Upper lobe of right lung (tissue), 1 donor: ENCODE results near the gene HERC2. TPM values are rescaled to one million over a fixed set of nuclear protein-coding genes. Genes with fewer than 3 reads are reported as not detected.
"Not testable (repeated sequence)": the region's sequence is repeated elsewhere in the genome, so short reads cannot be mapped to it uniquely, and the experiment has no call there.

Experiments
- ATAC-seq: fragments of 200-7000 bp; cut with Tn5 transposase; one replicate; pipeline ENCODE4 v1.9.1; 2020; ENCODE audit warnings: mild to moderate bottlenecking, moderate library complexity
- DNase-seq: peaks from one replicate; pipeline ENCODE4 v3.0.0-alpha.2; 2020
- H3K27ac ChIP-seq: fragments of 200-600 bp; one replicate; pipeline ENCODE4 v1.8.0; 2022
- H3K27me3 ChIP-seq: fragments of 200-600 bp; one replicate; pipeline ENCODE4 v1.8.0; 2022; ENCODE audit warnings: mild to moderate bottlenecking
- H3K36me3 ChIP-seq: fragments of 200-600 bp; one replicate; pipeline ENCODE4 v1.8.0; 2022
- H3K4me1 ChIP-seq: fragments of 200-600 bp; one replicate; pipeline ENCODE4 v1.8.0; 2022
- H3K4me3 ChIP-seq: fragments of 200-600 bp; one replicate; pipeline ENCODE4 v1.8.0; 2022; ENCODE audit warnings: mild to moderate bottlenecking
- H3K9me3 ChIP-seq: fragments of 200-600 bp; one replicate; pipeline ENCODE4 v1.8.0; 2022
- intact Hi-C: fragments of 100-400 bp; cut with DNase I; formaldehyde crosslinking; loops from one replicate; pipeline ENCODE4 v1.11.0; 2022
- total RNA-seq: library from RNA; stranded (reverse); fragmentation: NEBNext Ultra II Directional; extraction: Animal tissue kit (Norgen Biotek cat#: 25700); gene quantifications from one replicate; pipeline ENCODE4 v1.2.1, GENCODE V29; 2021
- TF ChIP-seq, protein P1 (sequence below): fragments of 200-600 bp; IDR thresholded peaks from one replicate; pipeline ENCODE4 v1.8.0; 2022; ENCODE audit warnings: antibody characterized with exemption
- donor health status: DM: no; HTN: yes; CAD: no; lungs with severe emphysema.

HERC2 gene
- total RNA-seq, 1 donor from 2014 or later = 56.9 TPM

DNA sequence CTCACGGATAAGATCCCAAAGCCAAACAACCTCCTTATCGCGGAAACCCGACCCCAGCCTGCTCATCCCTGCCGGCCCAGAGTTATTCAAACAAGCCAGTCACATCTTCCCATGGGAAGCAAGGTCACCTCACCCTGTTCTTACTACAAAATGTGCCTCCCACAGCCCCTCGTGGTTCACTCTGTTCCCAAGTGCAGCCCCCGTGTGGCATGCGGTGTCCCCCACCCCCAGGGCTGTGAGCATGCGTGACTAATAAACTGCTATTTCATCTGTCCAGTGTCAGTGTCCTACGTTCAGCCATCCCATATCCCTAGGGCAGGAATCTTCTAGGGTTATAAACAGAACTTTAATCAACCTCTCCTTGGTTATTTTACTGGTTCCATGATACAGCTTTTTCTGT, 27.4 kb downstream of the HERC2 start:
- DNase-seq, H3K9me3 ChIP-seq, ATAC-seq, intact Hi-C loops, H3K27ac ChIP-seq, H3K4me1 ChIP-seq, H3K27me3 ChIP-seq, H3K4me3 ChIP-seq: not testable (repeated sequence)
- H3K36me3 ChIP-seq = peaks cover 22% of the 10 kb centered on the region

DNA sequence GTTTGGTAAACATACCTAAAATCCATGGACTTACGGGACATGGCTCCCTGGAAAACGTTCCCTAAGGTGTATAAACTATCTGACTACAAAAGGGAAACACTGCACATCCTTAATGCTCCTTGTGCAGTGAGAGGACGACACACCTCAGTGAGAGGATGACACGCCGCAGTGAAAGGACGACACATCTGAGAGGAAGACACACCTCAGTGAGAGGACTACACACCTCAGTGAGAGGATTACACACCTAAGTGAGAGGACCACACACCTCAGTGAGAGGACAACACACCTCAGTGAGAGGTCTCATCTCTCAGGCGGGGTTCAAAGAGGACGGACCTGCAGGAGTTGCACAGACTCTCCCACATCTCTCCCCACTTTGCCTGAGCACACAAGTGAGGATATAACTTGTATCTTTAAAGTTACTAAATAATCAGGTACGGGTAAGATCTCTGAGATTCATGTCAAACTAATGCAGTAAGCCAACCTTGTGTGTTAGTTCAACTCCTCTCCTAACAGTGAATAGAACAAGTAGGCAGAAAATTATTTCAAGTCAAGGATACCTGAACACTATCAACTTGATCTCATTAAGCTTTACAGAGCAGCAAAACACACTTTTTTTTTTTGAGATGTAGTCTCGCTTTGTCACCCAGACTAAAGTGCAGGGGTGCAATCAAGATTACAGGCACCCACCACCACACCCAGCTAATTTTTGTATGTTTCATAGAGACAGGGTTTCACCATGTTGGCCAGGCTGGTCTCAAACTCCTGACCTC, 32.1 kb downstream of the HERC2 start:
- Histone ChIP-seq H3K36me3 (peaks cover 23% of the 10 kb centered on the region), H3K4me1 (no peaks in the 10 kb centered on the region), H3K9me3 (no peaks in the 10 kb centered on the region), H3K4me3 (no peak overlapping the region), H3K27me3 (no peaks in the 10 kb centered on the region), H3K27ac (no peak overlapping the region)
- ATAC-seq (peak; percentile 27), DNase-seq (no peak)
- TF ChIP-seq, protein P1, sequence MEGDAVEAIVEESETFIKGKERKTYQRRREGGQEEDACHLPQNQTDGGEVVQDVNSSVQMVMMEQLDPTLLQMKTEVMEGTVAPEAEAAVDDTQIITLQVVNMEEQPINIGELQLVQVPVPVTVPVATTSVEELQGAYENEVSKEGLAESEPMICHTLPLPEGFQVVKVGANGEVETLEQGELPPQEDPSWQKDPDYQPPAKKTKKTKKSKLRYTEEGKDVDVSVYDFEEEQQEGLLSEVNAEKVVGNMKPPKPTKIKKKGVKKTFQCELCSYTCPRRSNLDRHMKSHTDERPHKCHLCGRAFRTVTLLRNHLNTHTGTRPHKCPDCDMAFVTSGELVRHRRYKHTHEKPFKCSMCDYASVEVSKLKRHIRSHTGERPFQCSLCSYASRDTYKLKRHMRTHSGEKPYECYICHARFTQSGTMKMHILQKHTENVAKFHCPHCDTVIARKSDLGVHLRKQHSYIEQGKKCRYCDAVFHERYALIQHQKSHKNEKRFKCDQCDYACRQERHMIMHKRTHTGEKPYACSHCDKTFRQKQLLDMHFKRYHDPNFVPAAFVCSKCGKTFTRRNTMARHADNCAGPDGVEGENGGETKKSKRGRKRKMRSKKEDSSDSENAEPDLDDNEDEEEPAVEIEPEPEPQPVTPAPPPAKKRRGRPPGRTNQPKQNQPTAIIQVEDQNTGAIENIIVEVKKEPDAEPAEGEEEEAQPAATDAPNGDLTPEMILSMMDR = no peak
- intact Hi-C loops = no loop called here

DNA sequence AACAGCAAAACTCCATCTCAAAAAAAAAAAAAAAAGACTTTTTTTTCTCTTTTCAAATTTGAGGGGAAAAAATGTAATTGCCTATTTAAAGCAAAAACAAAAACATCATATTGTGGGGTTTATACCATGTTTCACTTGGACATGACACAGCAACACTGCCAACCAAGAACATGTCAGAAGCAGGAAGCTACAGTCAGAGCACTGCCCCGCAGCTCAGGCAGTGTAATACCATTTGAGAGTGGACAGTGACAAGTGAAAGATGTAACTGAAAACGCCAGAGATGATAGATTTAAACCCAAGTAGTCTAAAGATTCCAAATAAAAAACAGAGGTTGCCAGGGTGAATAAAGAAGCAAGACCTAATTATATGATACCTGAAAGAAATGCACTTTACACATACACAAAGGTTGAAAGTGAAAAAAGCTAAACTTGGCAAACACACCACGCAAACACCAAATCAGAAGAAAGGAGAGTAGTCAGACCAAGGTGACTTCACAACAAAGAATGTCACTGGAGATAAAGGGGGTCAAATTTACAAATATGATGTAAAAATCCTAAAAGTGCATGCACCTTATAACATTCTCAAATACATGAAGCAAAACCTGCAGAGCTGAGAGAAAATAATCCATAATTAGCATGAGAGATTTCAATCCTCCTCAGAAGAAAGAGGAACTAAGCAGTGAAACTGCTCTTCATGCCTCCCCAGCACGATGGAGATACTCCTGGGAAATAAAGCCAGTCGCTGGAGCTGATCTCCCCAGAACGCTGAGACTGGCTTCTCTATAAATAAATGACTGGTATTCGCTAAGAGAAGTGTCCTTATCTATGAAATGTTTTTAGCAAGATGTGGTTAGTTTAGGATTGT, 32.9 kb downstream of the HERC2 start:
- H3K9me3 ChIP-seq, H3K27me3 ChIP-seq, ATAC-seq, H3K4me3 ChIP-seq, H3K27ac ChIP-seq, intact Hi-C loops, H3K4me1 ChIP-seq, DNase-seq: not testable (repeated sequence)
- H3K36me3 ChIP-seq = peaks cover 23% of the 10 kb centered on the region

DNA sequence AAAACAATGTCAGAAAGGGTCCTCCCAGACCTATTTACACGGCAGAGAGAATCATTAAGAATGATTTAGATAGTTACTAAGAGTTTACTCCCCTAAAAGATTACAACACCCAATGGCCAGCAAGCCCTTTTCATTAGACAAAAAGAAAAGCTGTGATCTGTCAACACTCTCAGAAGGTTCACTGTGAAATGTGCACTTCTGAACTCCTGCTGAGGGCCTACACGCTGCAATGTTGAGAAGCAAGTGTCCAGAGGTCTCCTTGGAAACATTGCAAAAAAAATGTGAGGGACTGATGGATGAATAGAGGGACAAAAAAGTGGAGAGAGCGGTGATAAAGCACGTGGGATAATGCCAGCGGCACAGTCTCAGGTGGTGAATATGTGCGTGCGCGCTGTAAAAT, 35.3 kb downstream of the HERC2 start:
- H3K4me3 ChIP-seq, H3K4me1 ChIP-seq, intact Hi-C loops, ATAC-seq, H3K9me3 ChIP-seq, H3K27me3 ChIP-seq, H3K27ac ChIP-seq, DNase-seq: not testable (repeated sequence)
- peaks cover 13% of the 10 kb centered on the region for H3K36me3 ChIP-seq

DNA sequence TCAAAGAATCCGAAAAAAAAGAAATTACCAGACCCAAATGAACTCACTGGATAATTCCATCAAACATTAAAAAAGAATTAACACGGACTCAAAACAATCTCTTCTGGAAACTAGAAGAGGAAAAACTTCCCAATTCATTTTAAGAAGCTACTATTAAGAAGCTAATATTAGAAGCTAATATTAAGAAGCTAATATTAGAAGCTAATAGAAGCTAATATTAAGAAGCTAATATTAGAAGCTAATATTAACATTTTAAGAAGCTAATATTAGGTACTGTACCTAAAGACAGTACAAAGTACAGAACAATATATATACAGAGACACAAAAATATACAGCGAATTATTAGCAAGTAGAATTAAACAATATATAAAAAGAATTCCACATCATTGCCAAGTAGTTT, 35.9 kb downstream of the HERC2 start:
- Histone ChIP-seq H3K4me3 (no peak overlapping the region), H3K4me1 (no peaks in the 10 kb centered on the region), H3K9me3 (no peaks in the 10 kb centered on the region), H3K27ac (no peak overlapping the region), H3K36me3 (peaks cover 6% of the 10 kb centered on the region), H3K27me3 (no peaks in the 10 kb centered on the region)
- no peak for ATAC-seq
- TF ChIP-seq, protein P1 = no peak
- intact Hi-C loops = no loop called here
- DNase-seq = no peak

DNA sequence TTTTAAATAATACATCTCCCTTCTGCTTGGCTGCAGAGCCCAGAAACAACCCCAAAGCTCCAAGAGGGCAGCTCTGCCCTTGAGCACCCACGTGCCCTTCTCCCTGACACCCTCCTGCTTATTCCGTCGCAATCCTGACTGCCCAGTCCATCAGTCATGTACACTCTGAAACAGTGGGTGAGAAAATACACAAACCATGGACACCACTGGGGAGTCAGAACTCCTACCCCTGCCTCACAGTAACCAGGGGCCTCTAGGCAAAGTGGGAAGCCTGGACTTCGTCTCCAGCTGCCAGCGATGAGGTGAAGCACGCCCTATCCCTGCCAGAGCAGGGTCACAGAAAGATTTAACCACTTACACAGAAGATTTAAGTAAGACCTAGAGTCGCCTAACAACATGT, 40.1 kb downstream of the HERC2 start:
- ATAC-seq (no peak), DNase-seq (no peak)
- no peak overlapping the region for H3K27ac ChIP-seq
- no peak overlapping the region for H3K4me3 ChIP-seq
- intact Hi-C loops = no loop called here
- peaks cover 5% of the 10 kb centered on the region for H3K36me3 ChIP-seq
- TF ChIP-seq, protein P1 = no peak
- no peaks in the 10 kb centered on the region for H3K4me1 ChIP-seq
- no peaks in the 10 kb centered on the region for H3K9me3 ChIP-seq
- no peaks in the 10 kb centered on the region for H3K27me3 ChIP-seq

DNA sequence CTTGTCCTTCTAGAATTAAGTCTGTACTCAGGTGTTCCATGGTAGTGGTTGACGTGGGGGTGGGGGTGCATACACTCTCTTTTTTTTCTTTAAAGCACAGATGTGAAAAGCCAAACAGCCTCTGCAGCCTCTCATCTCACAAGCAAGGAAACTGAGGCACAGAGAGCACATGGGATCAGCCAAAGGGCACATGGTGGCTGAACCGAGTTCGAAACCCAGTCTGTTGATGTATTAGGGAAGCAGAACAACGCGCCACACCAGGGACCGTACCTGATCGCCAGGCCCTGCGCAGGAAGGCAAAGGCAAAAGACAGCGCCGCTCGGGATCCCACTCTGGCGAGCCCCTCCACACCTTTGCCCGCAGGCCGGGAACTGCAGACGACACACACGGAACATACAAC, 47.3 kb downstream of the HERC2 start:
- H3K4me1 ChIP-seq = no peaks in the 10 kb centered on the region
- no peaks in the 10 kb centered on the region for H3K27me3 ChIP-seq
- H3K9me3 ChIP-seq = no peaks in the 10 kb centered on the region
- intact Hi-C loops = no loop called here
- ATAC-seq (no peak), DNase-seq (no peak)
- no peak overlapping the region for H3K4me3 ChIP-seq
- peaks cover 52% of the 10 kb centered on the region for H3K36me3 ChIP-seq
- H3K27ac ChIP-seq = no peak overlapping the region
- TF ChIP-seq, protein P1 = no peak
